Gastroesophageal sphincter (tissue), 4 donors: Measurements from ENCODE around the gene IFT88. TPM values are rescaled to one million over a fixed set of nuclear protein-coding genes. Genes with fewer than 3 reads are reported as not detected.

ENCODE experiments used
- ATAC-seq: fragments of 150-250 bp; one replicate; pipeline ENCODE4 v1.9.1; 2016; ENCODE audit warnings: mild to moderate bottlenecking, moderate library complexity
- H3K27ac ChIP-seq, 4 donors: fragments of 200-600 bp; sonication (generic) in 3 of 4; 1 replicate in 3 of 4; 2 replicates in 1 of 4; pipeline ENCODE4 v1.5.1; 2016 to 2019
- H3K27me3 ChIP-seq: fragments of 200-600 bp; sonication (generic); one replicate; pipeline ENCODE4 v1.5.1; 2019
- H3K36me3 ChIP-seq, 2 donors: fragments of 200-600 bp; sonication (generic); one replicate each; pipeline ENCODE4 v1.5.1; 2019; ENCODE audit warnings: control low read depth in 1 of 2
- H3K4me1 ChIP-seq, 3 donors: fragments of 200-600 bp; sonication (generic); 1 replicate in 2 of 3; 2 replicates in 1 of 3; pipeline ENCODE4 v1.5.1; 2016 to 2019; ENCODE audit warnings: control low read depth in 2 of 3
- H3K4me3 ChIP-seq, 2 donors: fragments of 200-600 bp; sonication (generic); one replicate each; pipeline ENCODE4 v1.5.1; 2019; ENCODE audit warnings: mild to moderate bottlenecking in 1 of 2, moderate library complexity in 1 of 2
- H3K9me3 ChIP-seq, 3 donors: fragments of 200-600 bp; sonication (generic); one replicate each; pipeline ENCODE4 v1.5.1; 2017 to 2019; ENCODE audit warnings: control low read depth in 2 of 3
- EP300 ChIP-seq: sonication (generic); formaldehyde crosslinking; IDR thresholded peaks from one replicate; pipeline ENCODE4 v1.6.1; 2017; ENCODE audit warnings: antibody characterized with exemption, mild to moderate bottlenecking
- POLR2A ChIP-seq, 2 donors: fragments of 450-650 bp; IDR thresholded peaks; one replicate each; pipeline ENCODE4 v1.6.1; 2017; ENCODE audit warnings: antibody characterized with exemption in 2 of 2, mild to moderate bottlenecking in 2 of 2, moderate library complexity in 1 of 2
- POLR2AphosphoS5 ChIP-seq: sonication (generic); formaldehyde crosslinking; IDR thresholded peaks from one replicate; pipeline ENCODE4 v1.6.1; 2017; ENCODE audit warnings: antibody characterized with exemption
- WGBS, 2 donors: methylation state at CpG; one replicate each; pipeline ENCODE4 v1.1.5; 2018; ENCODE audit warnings: low coverage in 1 of 2; 5-methylcytosine and 5-hydroxymethylcytosine counted together
- total RNA-seq, 4 donors: library from RNA; depleted of rRNA; stranded (reverse); fragments of >200 nt; gene quantifications; one replicate each; pipeline ENCODE4 v1.1.0, GENCODE V29; 2016
- TF ChIP-seq, protein P1 (sequence below), 4 experiments: fragments of 200-600 bp in 2 of 4; fragments of 450-650 bp in 2 of 4; sonication (generic) in 1 of 4; IDR thresholded peaks; one replicate each; pipeline ENCODE4 v1.5.1; 2017 to 2019; ENCODE audit warnings: antibody characterized with exemption in 4 of 4, mild to moderate bottlenecking in 2 of 4, moderate library complexity in 2 of 4

The IFT88 gene
- total RNA-seq, 4 donors from 2014 or later: 9.1 to 21.2 (median 13.2) TPM

GRCh38 chr13:20594280-20594679 lies 27.3 kb downstream of the IFT88 start:
- 74 to 83% methylated on average over 2 of the region's 2 CpGs for WGBS, 2 donors
- TF ChIP-seq POLR2A (IDR thresholded peaks at IDR 0.05): no peak
- no peak for TF ChIP-seq POLR2AphosphoS5
- TF ChIP-seq, protein P1, sequence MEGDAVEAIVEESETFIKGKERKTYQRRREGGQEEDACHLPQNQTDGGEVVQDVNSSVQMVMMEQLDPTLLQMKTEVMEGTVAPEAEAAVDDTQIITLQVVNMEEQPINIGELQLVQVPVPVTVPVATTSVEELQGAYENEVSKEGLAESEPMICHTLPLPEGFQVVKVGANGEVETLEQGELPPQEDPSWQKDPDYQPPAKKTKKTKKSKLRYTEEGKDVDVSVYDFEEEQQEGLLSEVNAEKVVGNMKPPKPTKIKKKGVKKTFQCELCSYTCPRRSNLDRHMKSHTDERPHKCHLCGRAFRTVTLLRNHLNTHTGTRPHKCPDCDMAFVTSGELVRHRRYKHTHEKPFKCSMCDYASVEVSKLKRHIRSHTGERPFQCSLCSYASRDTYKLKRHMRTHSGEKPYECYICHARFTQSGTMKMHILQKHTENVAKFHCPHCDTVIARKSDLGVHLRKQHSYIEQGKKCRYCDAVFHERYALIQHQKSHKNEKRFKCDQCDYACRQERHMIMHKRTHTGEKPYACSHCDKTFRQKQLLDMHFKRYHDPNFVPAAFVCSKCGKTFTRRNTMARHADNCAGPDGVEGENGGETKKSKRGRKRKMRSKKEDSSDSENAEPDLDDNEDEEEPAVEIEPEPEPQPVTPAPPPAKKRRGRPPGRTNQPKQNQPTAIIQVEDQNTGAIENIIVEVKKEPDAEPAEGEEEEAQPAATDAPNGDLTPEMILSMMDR (IDR thresholded peaks at IDR 0.05): no peak
- TF ChIP-seq EP300: no peak

DNA sequence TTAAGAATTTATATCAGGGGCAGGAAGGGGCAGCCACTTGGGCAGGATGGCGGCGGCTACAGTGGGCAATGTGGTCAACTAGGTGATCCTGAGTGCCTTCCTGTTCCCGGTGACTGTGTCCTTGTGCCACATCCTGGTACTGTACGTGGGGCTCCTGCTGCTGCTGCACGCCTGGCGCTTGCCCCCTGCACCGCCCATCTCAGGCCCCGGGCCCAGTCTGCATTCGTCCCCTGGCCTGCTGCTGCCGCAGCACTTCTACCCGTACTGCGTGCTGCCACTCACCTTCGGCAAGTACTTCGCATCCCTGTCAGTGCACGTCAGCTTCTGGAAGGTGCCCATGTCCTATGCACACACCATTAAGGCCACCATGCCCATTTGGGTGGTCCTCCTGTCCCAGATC lies 40.1 kb downstream of the IFT88 start:
- no peaks in the 10 kb centered on the region for H3K9me3 ChIP-seq
- no peak overlapping the region for H3K27ac ChIP-seq
- 100% methylated on average over 1 to 4 of the region's 15 CpGs for WGBS, 2 donors
- H3K27me3 ChIP-seq: no peaks in the 10 kb centered on the region
- H3K4me1 ChIP-seq: no peaks in the 10 kb centered on the region
- no peak for ATAC-seq
- H3K36me3 ChIP-seq: peaks cover 0 to 76% of the 10 kb centered on the region in 2 donors
- no peak for TF ChIP-seq POLR2AphosphoS5
- no peak for TF ChIP-seq EP300
- TF ChIP-seq, protein P1 (IDR thresholded peaks at IDR 0.05): no peak
- TF ChIP-seq POLR2A (IDR thresholded peaks at IDR 0.05): no peak
- no peak overlapping the region for H3K4me3 ChIP-seq

More at GRCh38 chr13:20594280-20594679, 27.3 kb downstream of the IFT88 start:
- no peak for ATAC-seq
- Histone ChIP-seq H3K27ac (no peak overlapping the region), H3K27me3 (no peaks in the 10 kb centered on the region), H3K4me1 (no peaks in the 10 kb centered on the region), H3K36me3 (peaks cover 0 to 58% of the 10 kb centered on the region in 2 donors), H3K4me3 (no peak overlapping the region), H3K9me3 (no peaks in the 10 kb centered on the region)

DNA sequence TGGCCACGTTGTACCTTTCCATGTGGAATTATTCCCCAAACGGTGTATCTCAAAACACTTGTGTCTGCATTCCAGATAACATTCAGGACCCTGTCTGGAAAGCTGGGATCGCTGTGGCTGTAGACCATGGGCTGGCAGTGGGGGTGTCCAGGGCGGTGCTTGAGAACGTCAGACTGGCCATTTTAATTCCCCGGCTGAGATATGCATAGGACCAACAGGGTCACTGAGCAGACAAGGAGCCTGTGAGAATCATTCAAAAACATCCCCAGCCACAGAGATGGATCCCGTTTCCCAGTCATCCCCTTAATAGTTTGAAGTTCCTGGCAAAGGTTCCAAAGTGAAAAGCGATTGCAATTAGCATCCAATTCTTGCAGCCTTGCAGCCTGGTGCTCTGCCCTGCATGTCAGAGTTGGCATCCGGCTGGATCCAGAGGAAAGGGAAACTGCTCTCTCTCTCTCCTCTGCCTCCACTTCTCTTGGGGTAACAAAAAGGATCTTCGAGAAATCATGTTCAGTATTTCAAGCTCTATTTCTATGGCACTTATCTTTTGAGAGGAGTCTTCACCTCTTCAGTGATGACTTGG lies 41.6 kb downstream of the IFT88 start:
- H3K27ac ChIP-seq: no peak overlapping the region
- peaks cover 0 to 62% of the 10 kb centered on the region in 2 donors for H3K36me3 ChIP-seq
- TF ChIP-seq, protein P1 (IDR thresholded peaks at IDR 0.05): no peak
- TF ChIP-seq POLR2AphosphoS5: no peak
- no peak for TF ChIP-seq POLR2A (IDR thresholded peaks at IDR 0.05)
- no peak for TF ChIP-seq EP300
- WGBS, 2 donors: 87 to 89% methylated on average over 6 to 9 of the region's 10 CpGs
- H3K27me3 ChIP-seq: no peaks in the 10 kb centered on the region
- H3K4me1 ChIP-seq: no peaks in the 10 kb centered on the region
- no peak for ATAC-seq
- no peak overlapping the region for H3K4me3 ChIP-seq
- H3K9me3 ChIP-seq: no peaks in the 10 kb centered on the region

DNA sequence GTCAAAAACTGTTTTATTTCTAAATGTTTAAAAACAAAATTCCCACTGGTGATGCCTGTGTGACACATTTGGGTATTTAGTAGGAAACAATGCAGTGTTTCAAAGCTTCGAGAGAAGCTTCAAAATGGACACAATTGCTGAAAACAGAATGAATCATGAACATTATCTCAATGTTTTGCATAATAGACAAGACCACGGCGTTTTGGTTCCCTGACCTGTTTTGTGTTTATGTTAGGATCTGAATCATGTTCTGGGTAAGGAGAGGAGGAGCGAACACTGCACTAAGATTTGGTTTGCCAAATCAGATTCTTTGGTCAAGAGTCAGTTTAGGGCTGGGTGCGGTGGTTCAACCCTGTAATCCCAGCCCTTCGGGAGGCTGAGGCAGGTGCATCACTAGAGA lies 42.2 kb downstream of the IFT88 start:
- no peak for ATAC-seq
- no peaks in the 10 kb centered on the region for H3K9me3 ChIP-seq
- no peak overlapping the region for H3K4me3 ChIP-seq
- H3K27ac ChIP-seq: no peak overlapping the region
- no peaks in the 10 kb centered on the region for H3K27me3 ChIP-seq
- TF ChIP-seq, protein P1 (IDR thresholded peaks at IDR 0.05): no peak
- TF ChIP-seq POLR2AphosphoS5 (no peak), POLR2A (IDR thresholded peaks at IDR 0.05) (no peak), EP300 (no peak)
- H3K4me1 ChIP-seq: no peaks in the 10 kb centered on the region
- 63 to 100% methylated on average over 2 to 6 of the region's 6 CpGs for WGBS, 2 donors
- H3K36me3 ChIP-seq: peaks cover 0 to 56% of the 10 kb centered on the region in 2 donors

GRCh38 chr13:20610006-20610405 lies 43.0 kb downstream of the IFT88 start:
- no peak overlapping the region for H3K27ac ChIP-seq
- no peak for ATAC-seq
- 75 to 86% methylated on average over 4 of the region's 4 CpGs for WGBS, 2 donors
- no peaks in the 10 kb centered on the region for H3K9me3 ChIP-seq
- TF ChIP-seq POLR2A (IDR thresholded peaks at IDR 0.05): no peak
- TF ChIP-seq EP300: no peak
- TF ChIP-seq, protein P1 (IDR thresholded peaks at IDR 0.05): no peak
- TF ChIP-seq POLR2AphosphoS5: no peak
- H3K36me3 ChIP-seq: peaks cover 0 to 50% of the 10 kb centered on the region in 2 donors
- H3K27me3 ChIP-seq: no peaks in the 10 kb centered on the region
- H3K4me1 ChIP-seq: no peaks in the 10 kb centered on the region
- no peak overlapping the region for H3K4me3 ChIP-seq
